Camera-type eye (tissue), 1 donor: ENCODE data around the gene KIF3C. TPM values are rescaled to one million over a fixed set of nuclear protein-coding genes. Genes with fewer than 3 reads are reported as not detected.

ENCODE experiments used
- total RNA-seq: library from RNA; depleted of rRNA; stranded (reverse); fragments of >200 nt; gene quantifications from one replicate; pipeline ENCODE4 v1.2.3, GENCODE V29; 2014

KIF3C gene
- 30.7 TPM for total RNA-seq

GRCh38 chr2:25982273-25982967 lies at the start of gene KIF3C:
TSS of gene KIF3C (minus strand) at chr2:25982497. CDS start at chr2:25981917, 580 bp downstream.

GRCh38 chr2:25878361-25879132 lies 103.8 kb downstream of the KIF3C start, which contains the start of gene ASXL2:
TSS of gene ASXL2 (minus strand) at chr2:25878487. CDS start at chr2:25878222, 265 bp downstream.

Other genes starting within 250 kb of the KIF3C start
- 18.3 TPM for gene ASXL2, start 104.0 kb downstream of the KIF3C start, total RNA-seq
- 116 TPM for gene RAB10, start 51.6 kb upstream of the KIF3C start, total RNA-seq
- gene GAREM2, start 190.6 kb upstream of the KIF3C start, total RNA-seq, result 5.5 TPM